Stimulated activated CD4-positive, alpha-beta T cell treated with anti-CD3 and anti-CD28 coated beads, Interleukin-4, amount 100 ng/mL, for 4 hours (primary cell): Measurements from ENCODE around the gene MAST1.
"Not testable (repeated sequence)": the region's sequence is repeated elsewhere in the genome, so short reads cannot be mapped to it uniquely, and the experiment has no call there.

Experiments used
- DNase-seq, 2 experiments: peaks; one replicate each; pipeline ENCODE4 v3.0.0-alpha.2; 2020

The MAST1 gene

DNA sequence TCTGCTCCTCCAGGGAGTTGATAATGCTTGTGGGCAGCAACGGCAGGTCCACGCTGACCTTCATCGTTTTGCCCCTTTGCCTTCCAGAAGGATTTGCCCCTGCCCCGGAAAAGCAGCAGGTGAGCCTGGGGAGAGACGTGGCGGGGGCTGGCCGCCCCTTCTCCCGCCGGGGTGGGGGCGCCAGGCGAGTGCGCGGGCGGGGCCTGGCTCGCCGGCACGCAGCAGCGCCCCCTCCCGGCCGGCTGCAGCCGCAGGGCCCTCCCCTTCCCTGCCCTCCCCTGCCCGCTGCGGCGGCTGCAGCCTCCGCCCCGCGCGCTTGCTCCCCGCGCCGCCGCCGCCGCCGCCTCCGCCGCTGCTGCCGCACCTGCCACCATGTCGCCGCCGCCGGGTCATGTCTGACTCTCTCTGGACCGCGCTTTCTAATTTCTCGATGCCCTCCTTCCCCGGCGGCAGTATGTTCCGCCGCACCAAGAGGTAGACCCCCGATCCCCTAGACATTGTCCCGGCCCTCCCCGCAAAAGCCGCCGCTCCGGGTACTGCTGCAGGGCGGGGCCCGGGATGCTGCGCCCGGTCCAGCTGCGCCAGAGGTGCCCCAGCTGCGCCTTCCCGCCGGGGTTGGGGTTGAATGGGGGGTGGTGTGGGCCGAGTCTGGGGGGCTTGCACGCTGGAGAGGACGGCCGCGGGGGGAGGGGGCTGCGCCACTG, at the start of gene MAST1:
MAST1 (plus strand) TSS at position 334 of the 704 bp plus-strand sequence; CDS start at position 392, 58 bp downstream.
- peak in 1 of 2 experiments; percentile 50 for DNase-seq

DNA sequence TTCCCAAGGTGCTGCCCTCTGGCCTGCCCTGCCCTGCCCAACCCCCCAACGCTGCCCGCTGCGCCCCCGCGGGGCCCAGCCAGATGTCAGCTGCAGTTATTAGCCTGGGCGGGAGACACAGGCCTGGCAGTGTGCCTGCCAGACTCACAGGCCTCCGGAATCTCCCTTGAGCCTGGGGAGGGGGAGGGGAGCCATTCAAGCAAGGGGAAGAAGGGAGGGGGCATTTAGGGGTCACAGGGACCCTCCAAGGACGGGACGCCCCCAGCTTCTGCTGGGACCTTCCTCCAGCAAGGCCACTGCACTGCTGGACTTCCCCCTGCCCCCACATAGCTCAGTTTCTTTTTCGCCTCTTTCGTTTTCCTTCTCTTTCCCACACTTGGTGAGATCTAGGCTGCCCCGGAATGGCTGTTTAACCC, 49.6 kb upstream of the MAST1 start:
- DNase-seq, result no peak

DNA sequence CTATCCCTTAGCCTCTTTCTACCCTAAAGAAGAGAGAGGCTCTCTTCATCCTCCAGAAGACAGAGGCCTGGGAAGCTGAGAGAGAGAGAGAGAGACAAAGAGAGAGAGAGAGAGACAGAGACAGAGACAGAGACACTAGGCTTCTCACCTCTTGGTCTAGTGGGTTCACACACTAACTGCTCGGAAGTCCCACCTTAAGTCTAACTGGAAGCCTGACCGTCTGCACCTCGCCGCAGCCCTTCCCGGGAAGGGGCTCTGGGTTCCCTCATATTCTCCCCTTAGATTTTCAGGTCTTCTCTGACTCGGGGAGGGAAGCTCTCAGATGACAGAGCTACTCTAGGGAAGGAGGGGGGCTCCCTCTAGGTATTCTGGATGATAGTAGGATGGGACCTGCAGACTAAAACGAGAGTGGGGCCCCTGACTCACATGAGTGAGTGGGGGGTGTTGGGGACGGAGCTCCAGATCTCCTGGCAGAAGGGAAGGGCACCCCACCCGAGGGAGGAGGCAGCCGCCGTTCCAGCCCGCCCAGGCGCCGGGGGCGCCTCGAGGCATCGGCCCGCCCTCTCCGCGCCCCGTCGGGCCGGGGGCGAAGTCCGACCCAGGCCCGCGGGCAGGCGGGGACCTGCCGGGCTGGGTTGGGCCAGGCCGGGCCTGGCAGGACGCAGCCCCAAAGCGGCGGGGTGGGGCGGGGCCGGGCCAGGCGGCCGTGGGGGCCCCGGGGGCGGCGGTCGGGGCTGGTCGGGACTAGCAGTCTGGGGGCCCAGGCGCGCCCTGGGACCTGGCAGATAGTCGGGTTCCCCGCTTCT, 49.0 kb upstream of the MAST1 start:
- DNase-seq, result no peak

DNA sequence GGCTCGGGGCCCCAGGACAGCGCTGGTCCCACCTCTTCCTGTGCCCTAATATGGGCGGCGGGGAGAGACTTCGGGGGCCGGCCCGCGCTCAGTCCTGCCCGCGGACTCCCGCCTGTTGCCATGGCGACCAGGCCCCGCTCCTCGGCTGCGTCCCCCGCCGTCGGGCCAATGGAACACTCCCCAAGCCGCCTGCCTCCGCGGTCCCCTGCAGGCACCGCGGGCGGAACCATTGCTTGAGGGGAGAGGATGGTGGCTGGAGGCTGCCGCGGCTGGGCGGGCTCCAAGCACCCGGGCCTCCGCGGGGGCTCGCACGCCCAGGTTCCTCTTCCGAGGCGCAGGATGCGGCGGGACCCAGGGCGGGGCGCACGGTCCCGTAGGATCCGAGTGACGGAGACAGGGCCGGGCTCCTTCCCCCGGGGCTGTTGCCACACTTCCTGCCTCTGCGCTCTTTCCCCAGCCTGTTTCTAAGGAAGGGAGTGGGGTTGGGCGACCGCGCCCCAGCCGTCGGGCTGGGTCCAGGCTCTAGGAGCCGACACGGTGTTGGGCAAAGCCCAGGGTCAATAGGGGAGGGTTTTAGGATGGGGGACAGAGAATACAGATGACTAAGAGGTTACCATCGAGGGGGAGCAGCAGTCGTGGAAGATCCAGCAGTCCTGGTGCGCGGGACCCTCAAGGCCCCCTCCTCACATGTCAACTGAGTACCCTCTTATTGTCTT, 48.3 kb upstream of the MAST1 start:
- peak; percentile 80 to 86 for DNase-seq

DNA sequence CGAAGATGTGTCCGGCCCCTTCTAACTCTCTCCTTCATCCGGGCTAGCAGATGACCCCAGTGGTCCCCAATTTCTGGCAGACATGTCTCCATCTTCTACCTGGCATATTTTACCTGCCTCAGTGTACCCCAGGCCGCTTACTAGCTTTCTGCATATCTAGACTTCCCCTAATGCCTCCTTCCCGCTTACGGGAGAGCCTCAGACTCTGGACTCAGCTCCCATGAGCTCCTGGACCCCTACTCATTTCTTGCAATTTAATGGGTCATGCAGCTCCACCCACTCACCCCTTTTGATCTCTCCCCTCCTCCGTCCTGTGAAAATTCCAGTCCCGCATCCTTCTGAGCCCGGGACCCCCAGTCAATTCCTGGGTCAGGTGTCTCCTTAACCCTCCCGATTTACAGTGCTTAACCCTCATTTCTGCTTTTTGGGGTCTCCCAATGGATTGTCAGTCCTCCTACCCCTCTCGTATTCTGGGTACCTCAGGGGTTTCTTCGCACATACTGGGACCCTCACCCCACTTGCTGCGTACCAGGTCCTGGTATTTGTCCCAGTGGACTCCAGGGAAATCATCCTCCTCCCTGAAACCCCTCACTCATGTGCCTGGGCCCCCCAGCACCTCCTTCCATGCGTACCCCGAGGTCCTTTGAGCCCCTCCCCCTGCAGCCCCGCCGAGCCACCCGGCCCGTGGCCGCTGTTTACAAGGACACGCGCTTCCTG, 47.5 kb upstream of the MAST1 start:
- no peak for DNase-seq

DNA sequence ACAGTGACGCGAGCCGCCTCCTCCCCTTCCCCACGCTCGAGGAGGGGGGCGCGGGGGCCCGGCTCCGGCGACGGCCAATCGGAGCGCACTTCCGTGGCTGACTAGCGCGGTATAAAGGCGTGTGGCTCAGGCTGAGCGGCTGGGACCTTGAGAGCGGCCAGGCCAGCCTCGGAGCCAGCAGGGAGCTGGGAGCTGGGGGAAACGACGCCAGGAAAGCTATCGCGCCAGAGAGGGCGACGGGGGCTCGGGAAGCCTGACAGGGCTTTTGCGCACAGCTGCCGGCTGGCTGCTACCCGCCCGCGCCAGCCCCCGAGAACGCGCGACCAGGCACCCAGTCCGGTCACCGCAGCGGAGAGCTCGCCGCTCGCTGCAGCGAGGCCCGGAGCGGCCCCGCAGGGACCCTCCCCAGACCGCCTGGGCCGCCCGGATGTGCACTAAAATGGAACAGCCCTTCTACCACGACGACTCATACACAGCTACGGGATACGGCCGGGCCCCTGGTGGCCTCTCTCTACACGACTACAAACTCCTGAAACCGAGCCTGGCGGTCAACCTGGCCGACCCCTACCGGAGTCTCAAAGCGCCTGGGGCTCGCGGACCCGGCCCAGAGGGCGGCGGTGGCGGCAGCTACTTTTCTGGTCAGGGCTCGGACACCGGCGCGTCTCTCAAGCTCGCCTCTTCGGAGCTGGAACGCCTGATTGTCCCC, 46.8 kb upstream of the MAST1 start, which contains the start of gene JUNB:
JUNB (plus strand) TSS at position 142 of the 706 bp plus-strand sequence; CDS start at position 428, 286 bp downstream.
- peak; percentile 95 to 98 for DNase-seq

DNA sequence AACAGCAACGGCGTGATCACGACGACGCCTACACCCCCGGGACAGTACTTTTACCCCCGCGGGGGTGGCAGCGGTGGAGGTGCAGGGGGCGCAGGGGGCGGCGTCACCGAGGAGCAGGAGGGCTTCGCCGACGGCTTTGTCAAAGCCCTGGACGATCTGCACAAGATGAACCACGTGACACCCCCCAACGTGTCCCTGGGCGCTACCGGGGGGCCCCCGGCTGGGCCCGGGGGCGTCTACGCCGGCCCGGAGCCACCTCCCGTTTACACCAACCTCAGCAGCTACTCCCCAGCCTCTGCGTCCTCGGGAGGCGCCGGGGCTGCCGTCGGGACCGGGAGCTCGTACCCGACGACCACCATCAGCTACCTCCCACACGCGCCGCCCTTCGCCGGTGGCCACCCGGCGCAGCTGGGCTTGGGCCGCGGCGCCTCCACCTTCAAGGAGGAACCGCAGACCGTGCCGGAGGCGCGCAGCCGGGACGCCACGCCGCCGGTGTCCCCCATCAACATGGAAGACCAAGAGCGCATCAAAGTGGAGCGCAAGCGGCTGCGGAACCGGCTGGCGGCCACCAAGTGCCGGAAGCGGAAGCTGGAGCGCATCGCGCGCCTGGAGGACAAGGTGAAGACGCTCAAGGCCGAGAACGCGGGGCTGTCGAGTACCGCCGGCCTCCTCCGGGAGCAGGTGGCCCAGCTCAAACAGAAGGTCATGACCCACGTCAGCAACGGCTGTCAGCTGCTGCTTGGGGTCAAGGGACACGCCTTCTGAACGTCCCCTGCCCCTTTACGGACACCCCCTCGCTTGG, 46.1 kb upstream of the MAST1 start:
- DNase-seq, result peak; percentile 69 to 86

DNA sequence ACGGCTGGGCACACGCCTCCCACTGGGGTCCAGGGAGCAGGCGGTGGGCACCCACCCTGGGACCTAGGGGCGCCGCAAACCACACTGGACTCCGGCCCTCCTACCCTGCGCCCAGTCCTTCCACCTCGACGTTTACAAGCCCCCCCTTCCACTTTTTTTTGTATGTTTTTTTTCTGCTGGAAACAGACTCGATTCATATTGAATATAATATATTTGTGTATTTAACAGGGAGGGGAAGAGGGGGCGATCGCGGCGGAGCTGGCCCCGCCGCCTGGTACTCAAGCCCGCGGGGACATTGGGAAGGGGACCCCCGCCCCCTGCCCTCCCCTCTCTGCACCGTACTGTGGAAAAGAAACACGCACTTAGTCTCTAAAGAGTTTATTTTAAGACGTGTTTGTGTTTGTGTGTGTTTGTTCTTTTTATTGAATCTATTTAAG, 45.4 kb upstream of the MAST1 start:
- no peak for DNase-seq

DNA sequence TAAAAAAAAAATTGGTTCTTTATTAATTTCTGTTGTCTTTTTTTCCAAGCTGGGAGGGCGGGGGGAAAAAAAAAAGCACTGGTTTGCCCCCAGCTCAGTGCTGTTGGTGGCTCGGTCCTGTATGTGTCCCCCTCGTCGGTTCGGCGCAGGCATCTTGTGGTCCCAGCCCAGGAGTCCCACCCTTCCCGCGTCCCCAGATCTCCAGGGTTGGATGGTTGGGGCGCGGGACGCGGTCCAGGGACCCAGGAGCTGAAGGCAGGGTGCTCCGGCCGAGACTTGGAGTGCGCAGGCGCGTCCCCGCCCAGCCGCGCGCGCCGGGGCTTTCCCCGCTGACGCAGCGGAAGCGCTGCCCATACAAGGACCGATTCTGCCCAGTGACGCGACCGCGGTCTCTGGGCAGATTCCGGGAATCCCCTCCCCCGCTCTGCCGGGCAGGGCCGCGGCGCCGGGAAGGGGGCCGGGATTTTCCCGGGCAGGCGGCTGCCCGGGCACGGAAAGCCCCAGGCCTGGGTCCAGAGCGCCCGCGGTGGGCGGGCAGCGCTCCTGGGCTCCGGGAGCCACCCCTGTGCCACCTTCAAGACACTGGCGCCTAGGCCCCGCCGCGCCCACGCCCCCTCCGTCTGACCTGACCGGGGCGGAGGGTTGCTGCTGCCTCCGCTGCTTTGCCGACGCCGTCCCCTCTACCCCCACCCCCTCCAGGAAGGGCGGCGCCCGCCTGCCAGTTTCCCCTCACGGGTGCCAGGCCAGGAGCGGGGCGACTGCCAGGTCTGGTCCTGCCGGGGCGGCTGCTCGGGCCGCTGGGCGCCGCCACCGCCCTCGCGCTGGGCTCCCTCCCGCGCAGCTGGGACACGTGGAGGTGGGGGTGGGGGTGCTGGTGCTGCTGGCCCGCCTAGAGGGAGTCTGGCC, 44.8 kb upstream of the MAST1 start:
- DNase-seq, result peak; percentile 95

DNA sequence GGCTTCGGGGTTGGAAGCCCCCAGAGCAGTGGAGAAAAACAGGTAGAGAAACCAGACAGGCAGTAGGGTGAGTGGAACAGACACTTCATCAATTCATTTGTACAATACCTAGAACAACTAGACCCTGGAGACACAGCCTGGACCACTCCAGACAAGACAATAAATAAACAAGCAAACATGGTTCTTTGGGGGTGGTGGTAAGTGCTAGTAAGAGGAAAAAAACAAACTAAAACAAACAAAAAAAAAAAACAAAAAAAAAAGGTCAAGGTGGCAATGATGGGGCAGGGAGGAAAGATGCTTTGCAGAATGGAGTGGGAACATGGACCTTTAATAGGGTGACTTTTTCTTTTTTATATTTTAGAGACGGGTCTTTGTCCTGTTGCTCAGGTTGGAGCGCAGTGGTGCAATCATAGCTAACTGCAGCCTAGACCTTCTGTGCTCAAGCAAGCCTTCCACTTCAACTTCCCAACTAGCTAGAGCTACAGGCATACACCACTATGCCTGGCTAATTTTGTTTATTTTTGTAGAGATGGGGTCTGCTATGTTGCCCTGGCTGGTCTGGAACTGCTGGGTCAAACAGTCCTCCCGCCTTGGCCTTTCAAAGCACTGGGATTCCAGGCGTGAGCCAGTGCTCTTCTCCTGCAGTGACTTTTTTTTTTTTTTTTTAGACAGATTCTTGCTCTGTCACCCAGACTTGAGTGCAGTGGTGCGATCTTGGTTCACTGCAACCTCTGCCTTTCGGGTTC, 43.9 kb upstream of the MAST1 start:
- DNase-seq, result no peak

DNA sequence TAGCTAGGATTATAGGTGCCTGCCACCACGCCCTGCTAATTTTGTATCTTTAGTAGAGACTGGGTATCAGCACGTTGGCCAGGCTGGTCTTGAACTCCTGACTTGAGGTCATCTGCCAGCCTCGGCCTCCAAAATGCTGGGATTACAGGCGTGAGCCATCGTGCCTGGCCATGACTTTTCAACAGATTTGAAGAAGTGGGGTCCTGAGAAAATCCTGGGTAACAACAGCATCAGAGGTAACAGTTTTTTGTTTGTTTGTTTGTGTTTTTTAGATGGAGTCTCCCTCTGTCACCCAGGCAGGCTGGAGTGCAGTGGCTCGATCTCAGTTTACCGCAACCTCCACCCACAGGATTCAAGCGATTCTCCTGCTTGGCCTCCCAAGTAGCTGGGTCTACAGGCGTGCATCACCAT, 43.3 kb upstream of the MAST1 start:
- no peak for DNase-seq

DNA sequence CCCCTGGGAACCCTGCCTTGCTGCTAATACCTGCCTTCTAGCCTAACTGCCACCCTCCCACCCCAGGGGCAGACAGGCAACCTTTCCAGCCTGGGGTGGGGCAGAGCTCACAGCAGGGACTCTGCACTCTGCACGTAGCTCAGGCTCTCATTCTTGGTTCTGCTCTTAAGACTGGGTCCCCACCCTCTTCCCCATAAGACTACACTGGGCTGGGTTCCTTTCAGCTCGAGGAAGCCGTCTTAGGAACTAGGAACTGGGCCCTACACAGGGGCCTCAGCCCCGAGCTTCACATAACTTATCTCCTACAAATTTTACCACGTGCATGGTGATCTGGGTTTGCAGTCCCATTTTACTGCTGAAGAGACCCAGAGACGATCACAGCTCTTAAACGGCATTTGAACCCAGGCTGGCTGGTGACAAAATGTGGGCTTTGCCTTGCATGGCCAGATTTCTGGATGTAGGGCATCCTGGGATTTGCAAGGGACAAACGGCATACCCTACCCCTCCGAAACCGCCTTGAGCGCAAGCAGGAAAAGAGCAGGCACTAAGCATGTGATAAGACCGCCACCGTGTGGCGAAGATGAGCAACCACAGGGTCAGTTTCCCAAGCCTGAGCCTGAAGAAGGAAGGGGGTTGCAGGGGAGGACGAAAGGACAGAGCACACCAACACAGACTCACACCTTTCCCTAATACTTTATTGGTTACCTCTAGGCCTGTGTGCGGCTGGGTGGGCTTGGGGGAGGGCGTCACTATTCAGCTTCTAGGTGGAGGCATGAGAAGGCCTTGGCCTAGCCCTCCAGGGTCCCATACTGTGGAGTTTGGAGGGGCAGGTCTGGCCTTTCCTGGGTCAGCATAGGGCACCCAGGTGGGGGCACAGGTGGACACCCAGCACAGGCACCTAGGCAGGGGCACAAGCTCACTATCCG, 41.9 kb upstream of the MAST1 start:
- peak; percentile 68 to 69 for DNase-seq

DNA sequence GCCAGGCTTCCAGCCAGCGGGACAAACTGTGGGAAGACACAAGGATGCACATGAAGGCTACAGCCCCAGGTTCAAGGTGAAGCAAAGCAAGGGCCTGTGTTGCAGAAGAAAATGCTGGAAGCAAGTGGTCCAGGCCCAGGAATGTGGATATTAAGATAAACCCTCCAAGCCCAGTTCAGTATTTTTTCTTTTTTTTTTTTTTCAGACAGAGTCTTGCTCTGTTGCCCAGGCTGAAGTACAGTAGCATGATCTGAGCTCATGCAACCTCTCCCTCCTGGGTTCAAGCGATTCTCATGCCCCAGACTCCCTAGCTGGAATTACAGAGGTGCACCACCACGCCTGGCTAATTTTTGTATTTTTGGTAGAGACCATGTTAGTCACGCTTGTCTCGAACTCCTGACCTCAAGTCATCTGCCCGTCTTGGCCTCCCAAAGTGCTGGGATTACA, 41.2 kb upstream of the MAST1 start:
- DNase-seq, result no peak

DNA sequence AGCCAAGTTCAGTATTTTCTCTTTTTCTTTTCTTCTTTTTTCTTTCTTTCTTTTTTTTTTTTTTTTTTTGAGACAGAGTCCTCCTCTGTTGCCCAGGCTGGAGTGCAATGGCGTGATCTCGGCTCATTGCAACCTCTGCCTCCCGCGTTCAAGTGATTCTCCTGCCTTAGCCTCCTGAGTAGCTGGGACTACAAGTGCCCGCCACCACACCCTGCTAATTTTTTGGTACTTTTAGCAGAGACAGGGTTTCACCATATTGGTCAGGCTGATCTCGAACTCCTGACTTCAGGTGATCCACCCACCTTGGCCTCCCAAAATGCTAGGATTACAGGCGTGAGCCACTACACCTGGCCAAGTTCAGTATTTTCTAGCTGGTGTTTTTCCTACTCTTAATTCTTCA, 40.7 kb upstream of the MAST1 start:
- DNase-seq, result not testable (repeated sequence)

DNA sequence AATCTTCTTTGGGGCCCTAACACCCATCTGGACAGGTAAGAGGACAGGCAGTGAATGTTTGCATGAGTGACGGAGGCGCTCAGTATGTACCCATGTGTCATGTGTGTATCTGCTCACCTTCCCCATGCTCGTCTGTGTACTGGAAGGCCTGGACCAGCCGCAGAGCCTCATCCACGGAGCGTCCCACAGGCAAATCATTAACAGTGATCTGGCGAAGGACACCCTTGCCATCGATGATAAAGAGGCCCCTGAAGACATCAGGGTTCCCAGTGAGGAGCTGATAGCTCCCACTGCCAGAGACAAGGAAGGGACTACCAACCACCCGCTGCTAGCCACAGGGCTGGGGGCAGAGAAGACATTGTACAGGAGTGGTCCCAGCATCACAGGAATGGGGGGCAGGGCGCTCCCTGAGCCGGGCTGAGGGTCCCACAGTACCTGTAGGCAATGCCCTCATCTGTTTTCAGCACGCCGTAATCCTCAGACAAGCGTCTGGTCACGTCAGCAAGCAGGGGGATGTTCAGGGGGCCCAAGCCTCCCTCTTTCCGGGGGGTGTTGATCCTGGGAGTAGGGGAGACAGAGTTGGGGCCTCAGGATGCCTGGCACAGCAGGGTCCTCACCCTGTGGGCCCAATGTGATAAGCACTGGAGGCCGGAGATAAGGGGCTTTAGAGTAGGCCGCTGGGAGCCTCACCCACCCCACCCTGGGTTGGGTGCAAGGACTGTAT, 38.4 kb upstream of the MAST1 start:
- no peak for DNase-seq

DNA sequence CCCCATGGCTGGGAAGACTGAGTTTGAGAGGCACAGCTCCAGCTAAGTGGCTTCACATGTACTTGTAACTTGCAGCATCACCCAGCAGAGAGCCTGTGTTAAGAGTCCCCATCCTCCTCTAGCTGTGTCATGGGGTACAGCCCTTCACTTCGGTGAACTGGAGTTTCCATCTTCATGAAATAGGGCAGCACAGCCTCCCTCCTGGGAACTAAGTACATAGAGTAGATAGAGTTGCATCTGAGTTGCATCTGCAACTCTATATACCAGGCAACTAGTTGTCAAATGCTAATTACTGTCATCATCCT, 37.9 kb upstream of the MAST1 start:
- DNase-seq, result no peak

DNA sequence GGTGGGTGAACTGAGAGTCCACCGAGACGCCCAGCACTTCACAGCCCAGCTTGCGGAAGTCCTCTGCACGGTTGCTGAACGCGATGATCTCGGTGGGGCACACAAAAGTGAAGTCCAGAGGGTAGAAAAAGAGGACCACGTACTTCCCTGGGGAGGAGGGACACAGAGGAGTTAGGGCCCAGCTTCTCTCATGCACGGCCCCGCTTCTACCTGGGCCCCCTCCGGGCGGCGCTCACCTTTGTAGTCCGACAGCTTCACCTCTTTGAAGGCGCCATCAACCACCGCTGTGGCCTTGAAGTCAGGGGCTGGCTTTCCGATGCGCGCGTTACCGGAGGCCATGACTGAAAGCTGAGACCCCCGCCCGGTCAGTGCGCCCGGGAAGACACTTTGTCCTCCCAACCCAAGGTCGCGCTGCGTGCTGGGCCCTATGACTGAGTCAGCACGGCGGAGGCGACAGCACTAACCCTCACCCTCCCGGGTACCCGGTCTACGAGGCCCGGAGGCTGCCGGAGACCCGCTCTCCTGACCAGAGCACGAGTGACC, 37.3 kb upstream of the MAST1 start:
- DNase-seq, result no peak
